OCI-LY7 (cell line): ENCODE measurements around the gene TADA2B.

Experiments
- CTCF ChIP-seq: fragments of 200-600 bp; sonication (generic); conservative IDR thresholded peaks from 2 replicates; pipeline ENCODE4 v1.5.1; 2014; ENCODE audit warnings: mild to moderate bottlenecking, antibody characterized with exemption, low read length, moderate library complexity, mixed read lengths
- EZH2phosphoT487 ChIP-seq: fragments of 200-600 bp; sonication (generic); IDR thresholded peaks from 2 replicates; pipeline ENCODE4 v1.6.1; 2018; ENCODE audit warnings: low read depth, borderline replicate concordance, mild to moderate bottlenecking, mixed run types, antibody characterized with exemption, low read length, moderate library complexity, mixed read lengths

DNA sequence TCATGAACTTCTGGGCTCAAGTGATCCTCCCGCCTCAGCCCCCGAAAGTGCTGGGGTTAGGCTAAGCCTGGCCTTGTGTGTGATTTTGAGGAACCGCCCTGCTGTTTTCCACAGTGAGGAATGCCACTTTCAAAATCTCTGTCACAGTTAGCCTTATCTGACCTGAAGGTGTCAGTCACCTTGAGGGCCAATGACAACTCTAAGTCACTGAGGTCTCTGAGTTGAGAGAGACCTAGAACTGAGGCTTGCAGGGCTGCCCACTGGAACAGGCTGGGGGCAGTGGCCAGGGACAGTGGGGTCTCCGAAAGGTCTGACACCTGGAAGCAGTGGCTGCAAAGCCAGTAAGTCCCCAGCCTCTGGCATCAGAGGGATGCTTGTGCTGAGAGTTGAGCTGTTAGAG lies 6.1 kb downstream of the TADA2B start:
- TF ChIP-seq CTCF: no peak
- no peak for TF ChIP-seq EZH2phosphoT487
